Measurements from ENCODE around the gene TM2D3.

The TM2D3 gene, protein sequence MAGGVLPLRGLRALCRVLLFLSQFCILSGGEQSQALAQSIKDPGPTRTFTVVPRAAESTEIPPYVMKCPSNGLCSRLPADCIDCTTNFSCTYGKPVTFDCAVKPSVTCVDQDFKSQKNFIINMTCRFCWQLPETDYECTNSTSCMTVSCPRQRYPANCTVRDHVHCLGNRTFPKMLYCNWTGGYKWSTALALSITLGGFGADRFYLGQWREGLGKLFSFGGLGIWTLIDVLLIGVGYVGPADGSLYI

DNA sequence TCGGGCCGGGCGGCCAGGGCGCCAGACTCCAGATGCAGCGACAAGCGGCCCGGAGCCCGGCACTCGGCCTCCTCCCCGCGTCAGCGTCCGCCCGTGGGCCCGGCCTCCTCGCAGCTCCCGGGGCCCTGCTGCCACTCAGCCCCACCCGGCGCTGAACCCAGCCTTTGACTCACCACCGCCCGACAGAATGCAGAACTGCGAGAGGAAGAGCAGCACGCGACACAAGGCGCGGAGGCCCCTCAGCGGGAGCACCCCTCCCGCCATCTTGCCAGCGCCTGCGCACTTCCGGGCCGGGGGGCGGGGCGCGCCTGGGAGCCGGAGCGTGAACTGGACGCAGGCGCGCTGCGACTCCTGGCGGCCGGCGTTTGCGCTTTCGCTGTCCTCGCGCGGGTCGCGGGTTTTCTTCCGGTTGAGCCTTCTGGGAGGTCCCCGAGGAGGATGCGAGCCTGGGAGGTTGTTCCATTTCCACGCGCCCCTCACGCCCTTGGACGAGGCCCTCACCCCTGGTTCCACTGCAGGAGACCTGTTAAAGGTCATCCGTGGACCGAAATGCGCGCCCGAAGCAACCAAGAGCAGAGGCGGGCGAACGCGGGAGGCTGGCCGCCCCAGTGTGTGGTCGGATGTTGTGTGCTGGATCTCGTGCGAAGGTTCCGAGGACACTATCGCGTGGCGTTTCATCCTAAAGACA lies at the start of gene TM2D3:
Gene TM2D3 (minus strand): TSS at position 284 of the 688 bp plus-strand sequence. CDS start 20 bp downstream, at position 264.
- DNase-seq: peak; percentile 95 to 96

DNA sequence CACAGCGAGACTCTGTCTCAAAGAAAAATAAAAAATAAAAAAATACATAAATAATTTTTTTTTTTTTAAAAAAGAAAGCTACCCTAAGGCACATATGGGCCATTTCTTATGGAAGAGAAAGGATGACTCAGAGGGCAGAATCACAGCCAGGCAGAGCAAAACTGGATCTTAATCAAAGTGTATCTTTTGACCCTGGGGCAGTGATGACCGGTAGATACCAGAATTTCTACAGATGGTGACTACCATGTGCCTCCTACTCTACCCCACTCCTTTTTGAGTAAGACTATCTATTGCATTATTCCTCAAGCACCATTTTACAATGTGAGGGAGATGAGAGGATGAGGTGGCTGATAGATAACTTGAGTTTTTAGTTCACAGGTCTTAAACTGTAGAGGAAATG lies 46.1 kb upstream of the TM2D3 start:
- no peak for DNase-seq

GRCh38 chr15:101697488-101697887 lies 45.3 kb upstream of the TM2D3 start:
- no peak for DNase-seq

DNA sequence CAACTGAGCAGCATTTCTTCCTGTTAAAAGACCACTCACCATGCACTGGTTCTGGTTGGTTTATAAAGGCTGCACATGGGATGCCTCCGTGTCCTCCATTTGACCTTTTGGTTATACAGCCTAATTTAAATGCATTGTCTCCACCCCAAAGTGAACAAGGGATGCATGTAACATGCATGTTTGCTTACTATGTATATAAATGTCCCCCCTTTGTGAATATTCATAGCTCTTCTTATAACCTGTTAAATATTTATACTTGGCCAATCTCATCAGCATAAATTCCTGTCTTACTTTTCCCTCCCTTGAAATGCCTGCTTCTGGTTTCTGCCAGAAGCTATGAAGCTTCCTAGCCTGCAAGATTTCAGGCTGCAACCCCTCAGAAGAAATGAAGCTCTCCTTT lies 44.6 kb upstream of the TM2D3 start:
- no peak for DNase-seq

DNA sequence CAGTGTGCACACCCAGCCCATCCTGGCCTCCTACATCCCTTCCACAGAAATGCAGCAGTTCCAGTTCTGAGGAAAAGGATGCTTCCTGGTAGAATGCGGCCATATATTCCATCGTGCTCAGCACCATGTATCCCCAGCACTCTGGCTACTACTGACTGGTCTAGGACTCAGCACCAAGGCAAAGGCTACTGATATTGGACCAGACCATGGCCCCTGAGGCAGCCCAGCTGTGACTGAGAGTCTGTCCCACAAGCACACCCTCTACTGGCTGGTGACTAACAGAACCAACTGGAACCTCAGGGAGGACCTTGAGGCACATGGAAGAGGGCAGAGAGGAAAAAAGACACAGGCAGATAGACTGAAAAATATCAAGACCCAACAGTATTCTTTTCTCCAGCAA lies 42.1 kb upstream of the TM2D3 start:
- DNase-seq: no peak

DNA sequence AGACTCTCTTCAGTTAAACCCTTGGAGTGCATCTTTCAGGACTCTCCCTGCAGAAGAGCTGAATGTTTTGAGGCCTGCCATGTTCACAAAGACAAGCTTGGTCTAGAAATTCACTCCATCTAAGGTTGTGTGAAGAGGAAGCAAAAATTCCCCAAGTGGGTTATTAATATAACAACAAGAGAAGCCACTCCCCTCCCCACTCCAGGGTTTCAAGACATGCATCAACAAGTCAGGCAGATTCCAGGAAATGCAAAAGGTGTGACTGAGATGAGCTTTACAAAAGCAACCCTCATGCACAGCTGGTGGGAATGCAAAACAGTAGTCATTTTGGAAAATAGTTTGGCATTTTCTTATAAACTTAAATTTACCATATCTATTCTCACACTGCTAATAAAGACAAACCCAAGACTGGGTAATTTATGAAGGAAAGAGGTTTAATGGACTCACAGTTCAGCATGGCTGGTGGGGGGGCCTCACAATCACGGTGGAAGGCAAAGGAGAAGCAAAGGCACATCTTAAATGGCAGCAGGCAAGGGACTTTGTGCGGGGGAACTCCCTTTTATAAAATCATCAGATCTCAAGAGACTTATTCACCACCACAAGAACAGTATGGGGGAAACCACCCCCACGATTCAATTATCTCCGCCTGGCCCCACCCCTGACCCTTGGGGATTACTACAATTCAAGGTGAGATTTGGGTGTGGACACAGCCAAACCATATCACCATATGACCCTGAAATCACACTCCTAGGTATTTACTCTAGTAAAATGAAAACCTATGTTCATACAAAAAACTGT lies 40.8 kb upstream of the TM2D3 start:
- no peak for DNase-seq

DNA sequence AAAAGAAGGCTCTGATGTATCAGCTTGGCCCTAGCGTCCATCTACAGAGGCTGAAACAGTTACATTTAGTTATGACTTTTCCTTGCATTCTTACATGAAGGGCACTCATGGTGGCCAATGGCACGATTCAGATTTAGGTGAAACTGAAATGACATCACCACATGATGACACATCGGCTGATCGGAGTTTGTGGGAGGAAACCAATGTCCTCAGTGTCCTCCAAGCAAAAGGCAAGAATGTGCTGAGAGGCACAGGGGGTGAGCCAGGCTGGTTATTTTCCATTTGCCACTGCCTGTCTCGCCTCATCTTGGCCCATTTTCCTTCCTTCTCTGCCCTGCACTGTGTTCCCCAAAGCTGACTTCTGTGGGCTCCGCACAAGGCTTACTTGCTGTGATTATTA lies 37.7 kb upstream of the TM2D3 start:
- peak in 1 of 2 donors; percentile 24 for DNase-seq

GRCh38 chr15:101686718-101687117 lies 34.5 kb upstream of the TM2D3 start:
- DNase-seq: no peak

DNA sequence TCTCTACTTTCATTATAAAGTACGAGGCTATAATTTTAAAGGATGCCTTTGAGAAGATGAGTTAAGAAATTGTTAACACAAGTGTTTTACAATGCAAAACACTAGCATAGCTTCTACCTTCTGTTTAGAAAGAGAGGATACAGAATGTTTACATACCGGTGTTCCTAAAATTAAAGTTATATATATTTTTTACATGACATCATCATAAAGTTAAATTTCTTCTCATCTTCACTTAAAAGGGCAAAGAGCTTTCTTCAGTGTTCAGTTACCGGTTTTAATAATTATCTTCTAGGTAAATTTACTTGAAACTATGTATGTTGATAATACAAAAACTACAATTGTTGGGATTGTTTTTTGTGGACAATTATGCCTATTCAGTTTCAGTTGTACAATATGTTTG lies 32.7 kb upstream of the TM2D3 start:
- no peak for DNase-seq

GRCh38 chr15:101684384-101684783 lies 32.2 kb upstream of the TM2D3 start:
- no peak for DNase-seq

DNA sequence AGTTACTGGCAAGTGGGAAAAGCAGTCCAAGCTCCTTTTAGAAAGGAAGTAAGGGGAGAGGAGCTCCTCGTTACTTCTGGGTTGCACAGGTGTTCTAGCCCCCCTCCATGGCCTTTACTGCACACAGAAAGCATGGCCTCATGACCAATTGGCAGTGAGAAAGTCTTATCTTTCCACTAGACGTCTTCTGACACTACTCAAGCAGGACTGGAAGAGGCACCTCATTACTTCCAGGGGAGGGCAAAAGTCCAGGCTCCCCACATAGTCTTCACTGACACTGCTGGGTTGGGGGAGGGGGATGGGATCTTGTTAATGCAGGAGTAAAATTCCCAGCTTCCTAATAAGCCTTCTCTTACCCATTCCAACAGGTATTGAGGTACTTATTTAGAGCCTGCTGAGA lies 27.6 kb upstream of the TM2D3 start:
- no peak for DNase-seq

DNA sequence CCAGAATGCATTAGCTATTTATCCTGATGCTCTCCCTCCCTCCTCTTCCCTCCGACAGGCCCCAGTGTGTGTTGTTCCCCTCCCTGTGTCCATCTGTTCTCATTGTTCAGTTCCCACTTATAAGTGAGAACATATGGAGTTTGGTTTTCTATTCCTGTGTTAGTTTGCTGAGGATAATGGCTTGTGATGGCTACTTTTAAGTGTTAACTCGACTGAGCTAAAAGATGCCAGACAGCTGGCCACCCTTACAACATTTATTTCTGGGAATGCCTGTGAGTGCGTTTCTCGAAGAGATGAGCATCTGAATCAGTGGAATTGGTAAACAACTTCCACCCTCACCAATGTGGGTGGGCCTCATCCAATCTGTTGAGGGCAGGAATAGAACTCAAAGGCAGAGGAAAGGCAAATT lies 24.7 kb upstream of the TM2D3 start:
- no peak for DNase-seq

DNA sequence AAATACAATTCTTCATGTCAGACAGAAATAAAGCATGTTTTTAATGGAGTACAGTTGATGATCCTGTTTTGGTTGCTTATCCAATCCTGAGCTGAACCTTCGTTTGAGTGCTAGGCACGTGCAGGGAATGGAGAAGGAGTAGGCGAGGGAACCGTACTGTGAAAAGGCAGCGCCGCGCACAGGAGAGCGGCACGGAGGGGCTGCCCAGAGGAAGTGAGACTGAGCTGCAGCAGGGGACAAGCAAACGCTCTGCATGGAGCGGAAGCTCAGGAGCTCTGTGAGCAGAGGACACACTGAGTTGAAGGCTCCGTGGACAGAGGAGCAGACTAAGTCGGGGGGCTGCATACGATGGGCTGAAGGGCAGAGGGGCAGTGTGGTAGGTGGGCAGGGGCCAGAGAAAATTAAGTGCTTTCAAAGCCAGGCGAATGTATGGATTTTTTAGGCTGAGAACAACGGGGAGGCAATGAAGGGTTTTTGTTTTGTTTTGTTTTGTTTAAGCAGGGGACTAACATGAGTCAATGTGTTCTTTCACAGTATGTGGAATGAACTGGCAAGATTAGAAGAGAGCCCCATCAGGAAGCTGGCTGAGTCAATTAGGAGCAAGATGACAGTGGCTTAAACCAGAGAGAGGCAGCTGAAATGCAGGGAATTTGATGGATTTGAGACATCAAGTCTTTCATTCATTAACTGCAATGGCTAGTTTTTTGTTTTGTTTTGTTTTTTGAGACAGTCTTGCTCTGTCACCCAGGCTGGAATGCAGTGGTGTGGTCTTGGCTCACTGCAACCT lies 23.8 kb upstream of the TM2D3 start:
- DNase-seq: no peak

DNA sequence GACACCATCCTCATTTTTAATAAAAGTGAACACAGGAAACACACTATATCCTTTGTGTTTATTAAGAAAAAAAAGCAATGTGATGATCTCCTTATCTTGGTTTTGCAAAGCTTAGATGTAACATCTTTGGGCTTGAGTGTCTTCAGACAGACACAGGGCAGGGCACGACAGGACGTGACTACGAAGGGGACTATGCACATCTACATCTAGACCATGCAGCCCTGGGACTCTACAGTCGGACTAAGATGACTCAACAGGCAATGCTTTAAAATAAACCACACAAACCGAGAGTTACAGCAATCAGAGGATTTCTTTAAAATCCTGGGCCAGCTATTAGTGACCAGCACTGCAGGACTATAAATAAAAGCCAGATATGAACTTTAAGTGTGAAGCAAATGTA lies 22.8 kb upstream of the TM2D3 start:
- no peak for DNase-seq

- no peak for DNase-seq
Measured at GRCh38 chr15:101672298-101672697, 20.1 kb upstream of the TM2D3 start.

- no peak for DNase-seq
Measured at GRCh38 chr15:101669744-101670143, 17.6 kb upstream of the TM2D3 start.

GRCh38 chr15:101667881-101668280 lies 15.7 kb upstream of the TM2D3 start:
- no peak for DNase-seq

GRCh38 chr15:101664303-101664913 lies 12.2 kb upstream of the TM2D3 start:
- DNase-seq: no peak

DNA sequence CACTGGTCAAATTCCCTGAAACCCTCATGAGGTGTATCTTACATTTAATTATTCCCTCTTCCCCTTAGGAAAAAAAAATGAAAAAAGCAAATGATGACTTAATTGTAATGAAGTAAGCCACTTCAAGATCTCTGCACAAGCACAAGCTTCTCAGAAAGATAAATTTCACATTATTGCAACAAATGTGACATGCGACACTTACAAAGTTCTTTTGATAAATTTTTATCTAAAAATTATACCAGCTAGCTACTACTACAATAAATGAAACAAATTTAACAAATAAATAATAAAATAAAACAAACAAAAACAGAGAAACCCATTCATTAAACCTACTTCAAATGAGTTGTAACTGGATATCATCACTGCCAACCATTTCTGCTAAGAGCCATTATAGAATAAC lies 10.0 kb upstream of the TM2D3 start:
- no peak for DNase-seq

GRCh38 chr15:101660005-101660404 lies 7.8 kb upstream of the TM2D3 start:
- no peak for DNase-seq

GRCh38 chr15:101657968-101658784 lies 6.0 kb upstream of the TM2D3 start:
- no peak for DNase-seq

GRCh38 chr15:101657171-101657570 lies 5.0 kb upstream of the TM2D3 start:
- DNase-seq: no peak
